Measurements from ENCODE around the gene ERGIC3. TPM values are rescaled to one million over a fixed set of nuclear protein-coding genes. Genes with fewer than 3 reads are reported as not detected.

The ERGIC3 gene
- total and polyA plus RNA-seq, 2 donors (not counting 3 experiments of a cell fraction or from before 2014, with no cell fraction given) = 203 to 419 TPM

GRCh38 chr20:35572838-35573237 lies 31.0 kb downstream of the ERGIC3 start:
- intact Hi-C loops (cut with micrococcal nuclease) = no loop called here
- no peaks in the 10 kb centered on the region for H3K4me1 ChIP-seq (ENCODE audit: control insufficient read depth, extremely low read depth, insufficient read depth, low read length)
- no peaks in the 10 kb centered on the region for H3K79me2 ChIP-seq (ENCODE audit: control insufficient read depth, insufficient read depth, low read length)
- H3K36me3 ChIP-seq (ENCODE audit: control insufficient read depth in 2 of 2, extremely low read depth in 1 of 2, insufficient read depth in 2 of 2, low read length in 2 of 2) = no peaks in the 10 kb centered on the region
- no peaks in the 10 kb centered on the region for H3K27me3 ChIP-seq (ENCODE audit: control insufficient read depth in 2 of 2, insufficient read depth in 2 of 2, low read length in 2 of 2)
- no peak for FAIRE-seq
- ChIA-PET CTCF (no interaction called here), POLR2A (no interaction called here)
- H3K4me2 ChIP-seq (ENCODE audit: insufficient read depth, low read length) = no peak overlapping the region
- H3K9ac ChIP-seq (replicated peaks; ENCODE audit: extremely low read depth, insufficient read depth, low read length) = no peak overlapping the region
- TF ChIP-seq GATA2 (IDR thresholded peaks at IDR 0.05; ENCODE audit: insufficient read depth, insufficient read length, low read depth, low read length) (no peak), CTCF (IDR thresholded peaks at IDR 0.05; ENCODE audit: extremely low read depth in 1 of 2, insufficient read depth in 1 of 2, low read depth in 1 of 2, low read length in 2 of 2) (no peak), EZH2 (IDR thresholded peaks at IDR 0.05; ENCODE audit: borderline replicate concordance, low read depth, low read length, severe bottlenecking) (no peak), POLR2A (IDR thresholded peaks at IDR 0.05; ENCODE audit: low read depth, low read length) (no peak), FOS (IDR thresholded peaks at IDR 0.05; ENCODE audit: borderline replicate concordance, insufficient read depth, low read length) (no peak), POLR2AphosphoS5 (IDR thresholded peaks at IDR 0.05; ENCODE audit: insufficient read depth, low read depth, low read length) (no peak), MYC (IDR thresholded peaks at IDR 0.05; ENCODE audit: low read depth, low read length) (no peak), JUN (IDR thresholded peaks at IDR 0.05; ENCODE audit: borderline replicate concordance, insufficient read depth, insufficient read length, low read depth) (no peak), MAX (IDR thresholded peaks at IDR 0.05; ENCODE audit: insufficient read depth, insufficient read length) (no peak)
- no peaks in the 10 kb centered on the region for H3K9me3 ChIP-seq (replicated peaks; ENCODE audit: control insufficient read depth, insufficient read depth, low read length)
- no peak overlapping the region for H3K4me3 ChIP-seq (replicated peaks in 1 of 3; ENCODE audit: insufficient read depth in 1 of 3, low read depth in 1 of 3, low read length in 3 of 3)
- BruUV-seq (replicated peaks) = no TSS peak
- H3K9me1 ChIP-seq (replicated peaks; ENCODE audit: control insufficient read depth, extremely low read depth, insufficient read depth, low read length) = no peaks in the 10 kb centered on the region
- H4K20me1 ChIP-seq (replicated peaks; ENCODE audit: control insufficient read depth, extremely low read depth, insufficient read depth, low read length) = no peaks in the 10 kb centered on the region
- no peak overlapping the region for H2AFZ ChIP-seq (ENCODE audit: low read depth, low read length)
- H3K27ac ChIP-seq (ENCODE audit: insufficient read depth, low read depth, low read length) = no peak overlapping the region
- no peak for DNase-seq (ENCODE audit: low read depth, low spot score)
- dilution Hi-C loops (cut with MboI; ENCODE audit: extremely low pct_ligation_motif_present, low sequenced_read_pairs) = no loop called here
